ENCODE data around the gene ATRIP. TPM values are rescaled to one million over a fixed set of nuclear protein-coding genes. Genes with fewer than 3 reads are reported as not detected.

Gene ATRIP
- total RNA-seq, 2 donors from 2014 or later = 7.7 to 16.5 TPM

DNA sequence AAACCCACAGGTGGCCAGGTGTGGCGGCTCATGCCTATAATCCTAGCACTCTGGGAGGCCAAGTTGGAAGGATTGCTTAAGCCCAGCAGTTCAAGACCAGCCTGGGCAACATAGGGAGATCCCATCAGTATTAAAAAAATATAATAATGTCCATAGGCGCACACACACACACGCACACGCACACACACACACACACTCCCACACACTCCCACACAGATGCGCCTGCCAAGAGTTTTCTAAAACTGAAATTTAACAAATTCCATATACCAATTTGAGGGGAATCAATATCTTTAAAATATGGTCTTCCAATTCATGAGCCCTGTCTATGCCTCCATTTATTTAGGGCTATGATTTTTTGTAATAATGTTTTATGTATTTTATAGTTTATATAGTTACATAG lies 40.4 kb downstream of the ATRIP start:
- 91% methylated on average over 5 of the region's 5 CpGs for WGBS
- Histone ChIP-seq H3K4me3 (no peak overlapping the region), H3K4me1 (replicated peaks) (no peaks in the 10 kb centered on the region), H3K36me3 (no peaks in the 10 kb centered on the region), H3K27me3 (replicated peaks; ENCODE audit: insufficient read depth) (no peaks in the 10 kb centered on the region), H3K9me3 (no peaks in the 10 kb centered on the region), H3K27ac (no peak overlapping the region)
- no peak for TF ChIP-seq POLR2AphosphoS5 (IDR thresholded peaks at IDR 0.05)
- TF ChIP-seq POLR2A (IDR thresholded peaks at IDR 0.05) = no peak
- TF ChIP-seq, protein P1, sequence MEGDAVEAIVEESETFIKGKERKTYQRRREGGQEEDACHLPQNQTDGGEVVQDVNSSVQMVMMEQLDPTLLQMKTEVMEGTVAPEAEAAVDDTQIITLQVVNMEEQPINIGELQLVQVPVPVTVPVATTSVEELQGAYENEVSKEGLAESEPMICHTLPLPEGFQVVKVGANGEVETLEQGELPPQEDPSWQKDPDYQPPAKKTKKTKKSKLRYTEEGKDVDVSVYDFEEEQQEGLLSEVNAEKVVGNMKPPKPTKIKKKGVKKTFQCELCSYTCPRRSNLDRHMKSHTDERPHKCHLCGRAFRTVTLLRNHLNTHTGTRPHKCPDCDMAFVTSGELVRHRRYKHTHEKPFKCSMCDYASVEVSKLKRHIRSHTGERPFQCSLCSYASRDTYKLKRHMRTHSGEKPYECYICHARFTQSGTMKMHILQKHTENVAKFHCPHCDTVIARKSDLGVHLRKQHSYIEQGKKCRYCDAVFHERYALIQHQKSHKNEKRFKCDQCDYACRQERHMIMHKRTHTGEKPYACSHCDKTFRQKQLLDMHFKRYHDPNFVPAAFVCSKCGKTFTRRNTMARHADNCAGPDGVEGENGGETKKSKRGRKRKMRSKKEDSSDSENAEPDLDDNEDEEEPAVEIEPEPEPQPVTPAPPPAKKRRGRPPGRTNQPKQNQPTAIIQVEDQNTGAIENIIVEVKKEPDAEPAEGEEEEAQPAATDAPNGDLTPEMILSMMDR (IDR thresholded peaks at IDR 0.05) = no peak
- DNase-seq (ENCODE audit: low spot score) = no peak
- intact Hi-C loops (cut with DNase I) = no loop called here

DNA sequence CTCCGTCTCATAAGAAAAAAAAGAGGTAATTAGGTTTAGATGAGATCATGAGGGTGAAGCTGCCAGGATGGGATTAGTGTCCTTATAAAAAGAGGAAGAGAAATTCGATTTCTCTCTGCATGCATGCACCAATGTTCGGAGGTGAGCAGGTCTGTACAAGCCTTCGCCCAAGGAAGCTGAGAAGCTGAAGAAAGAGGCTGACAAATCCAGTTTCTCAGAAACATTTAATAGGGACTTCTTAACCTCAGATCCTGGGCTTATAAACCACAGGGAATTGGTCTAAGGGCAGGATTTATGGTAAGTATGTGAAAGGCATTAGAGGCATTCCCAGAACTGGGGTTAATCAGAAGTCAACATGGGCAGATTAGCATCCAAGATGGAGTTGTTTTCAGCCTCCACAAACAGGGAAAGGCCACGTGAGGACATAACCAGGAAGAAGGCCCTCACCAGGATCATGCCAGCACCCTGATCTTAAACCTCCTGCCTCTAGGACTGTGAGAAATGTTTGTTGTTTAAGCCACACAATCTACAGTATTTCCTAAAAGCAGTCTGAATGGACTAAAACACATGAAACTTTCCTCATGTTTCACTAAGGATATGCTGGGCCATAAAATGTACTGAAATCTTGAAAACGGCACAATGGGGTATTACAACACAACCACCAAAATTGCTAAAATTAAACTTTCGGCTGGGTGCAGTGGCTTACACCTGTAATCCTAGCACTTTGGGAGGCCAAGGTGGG lies 46.1 kb downstream of the ATRIP start:
- intact Hi-C loops (cut with DNase I) = no loop called here
- Histone ChIP-seq H3K4me1 (replicated peaks) (no peaks in the 10 kb centered on the region), H3K27me3 (replicated peaks; ENCODE audit: insufficient read depth) (no peaks in the 10 kb centered on the region), H3K9me3 (no peaks in the 10 kb centered on the region), H3K4me3 (no peak overlapping the region), H3K27ac (peak overlapping the region; percentile 55 to 70), H3K36me3 (no peaks in the 10 kb centered on the region)
- TF ChIP-seq POLR2AphosphoS5 (IDR thresholded peaks at IDR 0.05) = peak; percentile 88
- TF ChIP-seq, protein P1 (IDR thresholded peaks at IDR 0.05) = no peak
- no peak for TF ChIP-seq POLR2A (IDR thresholded peaks at IDR 0.05)
- peak; percentile 88 for DNase-seq (ENCODE audit: low spot score)
- 45% methylated on average over 7 of the region's 7 CpGs for WGBS

DNA sequence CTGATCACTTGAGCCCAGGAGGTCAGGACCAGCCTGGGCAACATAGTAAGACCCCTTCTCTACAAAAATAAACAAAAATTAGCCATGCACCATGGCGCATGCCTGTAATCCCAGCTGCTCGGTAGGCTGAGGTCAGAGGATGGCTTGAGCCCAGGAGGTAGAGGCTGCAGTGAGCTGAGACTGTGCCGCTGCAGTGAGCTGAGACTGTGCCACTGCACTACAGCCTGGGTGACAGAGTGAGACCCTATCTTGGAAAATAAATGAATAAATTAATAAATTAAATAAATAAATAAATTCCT lies 46.6 kb downstream of the ATRIP start:
- H3K27me3 ChIP-seq (replicated peaks; ENCODE audit: insufficient read depth) = no peaks in the 10 kb centered on the region
- H3K27ac ChIP-seq = peak overlapping the region; percentile 55 to 70
- no peaks in the 10 kb centered on the region for H3K4me1 ChIP-seq (replicated peaks)
- DNase-seq (ENCODE audit: low spot score) = no peak
- WGBS = 64% methylated on average over 3 of the region's 3 CpGs
- TF ChIP-seq, protein P1 (IDR thresholded peaks at IDR 0.05) = no peak
- intact Hi-C loops (cut with DNase I) = no loop called here
- H3K4me3 ChIP-seq = no peak overlapping the region
- no peaks in the 10 kb centered on the region for H3K9me3 ChIP-seq
- no peaks in the 10 kb centered on the region for H3K36me3 ChIP-seq

DNA sequence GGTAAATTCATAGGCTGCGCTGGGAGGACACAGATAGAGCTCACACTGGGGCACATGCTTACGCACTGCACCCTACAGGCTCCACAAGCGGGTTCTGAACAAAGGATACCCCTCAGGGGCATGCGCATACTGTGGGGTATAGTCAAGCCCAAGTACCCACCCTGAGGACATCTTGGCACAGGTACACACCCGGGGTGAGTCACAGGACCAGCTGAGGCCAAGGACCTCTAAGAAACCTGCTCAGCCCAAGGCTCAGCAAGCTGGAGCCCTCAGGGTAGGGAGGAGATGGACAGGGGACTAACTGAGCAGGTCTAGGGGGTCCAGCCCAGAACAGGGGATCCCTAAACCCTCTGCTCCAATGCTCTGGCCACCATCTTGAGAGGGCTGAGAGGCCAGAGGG lies 54.1 kb downstream of the ATRIP start:
- intact Hi-C loops (cut with DNase I) = no loop called here
- H3K4me3 ChIP-seq = no peak overlapping the region

DNA sequence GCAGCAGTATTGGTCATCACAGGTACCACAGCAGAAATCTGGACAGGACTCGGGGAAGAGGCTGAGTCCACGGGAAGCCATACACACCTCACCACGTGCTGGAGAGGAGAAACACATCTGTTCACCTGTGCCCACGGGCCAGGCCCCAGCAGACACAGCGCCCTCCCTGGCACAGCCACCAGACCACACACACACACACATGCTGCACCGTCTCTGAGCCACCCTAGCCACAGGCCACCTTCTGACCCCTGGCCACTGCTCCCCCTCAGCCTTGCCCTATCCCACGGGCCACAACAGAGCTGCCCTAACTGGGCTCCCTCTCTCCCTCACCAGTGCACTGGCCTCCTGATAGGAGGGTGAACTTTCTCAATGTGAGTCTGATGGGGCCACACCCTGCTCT lies 54.7 kb downstream of the ATRIP start:
- DNase-seq (ENCODE audit: low spot score) = no peak

More for the DNA sequence above, 54.1 kb downstream of the ATRIP start:
- WGBS = 96% methylated on average over 5 of the region's 5 CpGs
- Histone ChIP-seq H3K27ac (no peak overlapping the region), H3K36me3 (no peaks in the 10 kb centered on the region), H3K27me3 (replicated peaks; ENCODE audit: insufficient read depth) (no peaks in the 10 kb centered on the region), H3K9me3 (no peaks in the 10 kb centered on the region), H3K4me1 (replicated peaks) (peaks cover 6% of the 10 kb centered on the region)
- no peak for TF ChIP-seq POLR2AphosphoS5 (IDR thresholded peaks at IDR 0.05)
- TF ChIP-seq, protein P1 (IDR thresholded peaks at IDR 0.05) = no peak
- TF ChIP-seq POLR2A (IDR thresholded peaks at IDR 0.05) = no peak
- no peak for DNase-seq (ENCODE audit: low spot score)

More for the DNA sequence above, 54.7 kb downstream of the ATRIP start:
- Histone ChIP-seq H3K36me3 (no peaks in the 10 kb centered on the region), H3K27ac (no peak overlapping the region), H3K9me3 (no peaks in the 10 kb centered on the region), H3K4me1 (replicated peaks) (peaks cover 6% of the 10 kb centered on the region), H3K4me3 (no peak overlapping the region), H3K27me3 (replicated peaks; ENCODE audit: insufficient read depth) (no peaks in the 10 kb centered on the region)
- TF ChIP-seq POLR2AphosphoS5 (IDR thresholded peaks at IDR 0.05) = no peak
- TF ChIP-seq, protein P1 (IDR thresholded peaks at IDR 0.05) = no peak
- TF ChIP-seq POLR2A (IDR thresholded peaks at IDR 0.05) = no peak
- WGBS = 75% methylated on average over 7 of the region's 7 CpGs
- intact Hi-C loops (cut with DNase I) = no loop called here

All from prostate gland (tissue), 2 donors.